Measurements from ENCODE around the gene SH3RF3.

The SH3RF3 gene

DNA sequence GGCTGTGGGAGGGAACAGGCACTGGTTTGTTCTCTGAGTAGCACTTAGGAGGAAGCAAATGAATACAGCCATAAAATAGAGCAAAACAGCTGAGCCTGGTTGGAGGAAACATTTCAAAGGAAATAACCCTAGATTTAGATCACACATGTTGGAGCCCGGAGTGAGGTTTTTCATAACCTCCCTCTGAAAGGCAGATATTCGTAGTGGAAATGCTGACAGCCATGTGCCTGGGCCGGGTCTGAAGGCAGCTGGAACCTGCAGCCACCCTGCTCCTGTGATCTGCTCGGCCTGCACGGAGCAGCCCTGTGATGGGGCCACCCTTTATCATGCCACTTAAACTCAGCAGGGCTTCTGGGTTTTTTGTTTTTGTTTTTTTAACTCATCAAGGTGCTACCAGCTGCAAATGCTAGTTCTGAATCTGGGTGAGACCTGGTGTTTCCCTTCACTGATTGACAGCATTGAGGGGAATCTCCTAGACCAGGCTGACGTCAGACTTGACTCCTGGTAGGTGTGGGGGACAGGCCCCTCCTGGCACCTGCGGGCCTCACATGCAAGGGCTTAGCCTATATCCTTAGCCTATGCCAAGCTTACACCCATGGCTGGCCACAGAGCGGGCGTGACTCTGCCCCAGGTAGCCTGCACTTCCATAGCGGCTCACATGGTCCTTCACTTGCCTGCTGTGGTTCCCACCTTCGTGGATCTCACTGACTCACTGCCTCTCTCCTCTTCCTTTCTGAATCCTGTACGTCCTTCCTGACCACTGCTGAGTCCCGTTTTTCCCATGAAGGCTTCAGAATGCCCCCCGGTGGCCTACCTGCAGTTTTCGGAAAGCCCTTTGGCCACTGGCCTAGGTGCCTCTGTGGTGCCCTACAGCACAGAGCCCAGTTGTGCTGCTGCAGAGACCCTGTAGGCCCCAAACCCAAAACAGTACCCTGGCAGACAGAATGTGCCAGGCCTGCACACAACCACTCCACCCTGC, 267.5 kb downstream of the SH3RF3 start:
- whole genome bisulfite sequencing (ENCODE audit: extremely low coverage, insufficient coverage, insufficient read length), result no CpG with 5 or more reads among the region's 15 CpGs
- Histone ChIP-seq H4K12ac (ENCODE audit: low read depth, low read length) (no peak overlapping the region), H3K27ac (ENCODE audit: low read depth, low read length) (no peak overlapping the region), H3K4ac (ENCODE audit: low read depth, low read length) (no peak overlapping the region), H2AFZ (ENCODE audit: insufficient read depth, low read length, poor library complexity) (no peak overlapping the region), H2BK120ac (ENCODE audit: insufficient read depth, low read length, poor library complexity) (no peak overlapping the region), H2AK5ac (ENCODE audit: low read length) (no peak overlapping the region), H3K27me3 (ENCODE audit: insufficient read depth, low read length) (no peaks in the 10 kb centered on the region), H3K23ac (ENCODE audit: low read length) (no peak overlapping the region), H2BK12ac (ENCODE audit: low read length) (no peak overlapping the region), H3K18ac (ENCODE audit: low read length) (no peak overlapping the region), H4K8ac (ENCODE audit: low read depth, low read length) (no peak overlapping the region), H3K4me2 (ENCODE audit: low read length) (no peak overlapping the region), H3K9me3 (ENCODE audit: insufficient read depth, low read depth, low read length) (peaks cover 5% of the 10 kb centered on the region), H3K9ac (ENCODE audit: low read length) (no peak overlapping the region), H4K91ac (ENCODE audit: low read depth, low read length) (no peak overlapping the region), H3K14ac (ENCODE audit: low read length) (no peak overlapping the region), H2BK5ac (ENCODE audit: low read depth, low read length, poor library complexity) (no peak overlapping the region), H3K4me3 (ENCODE audit: low read depth, low read length) (no peak overlapping the region), H3K79me2 (ENCODE audit: control insufficient read depth, insufficient read depth, low read length, poor library complexity) (no peaks in the 10 kb centered on the region), H3K4me1 (ENCODE audit: control insufficient read depth in 1 of 2, insufficient read depth in 2 of 2, low read length in 2 of 2) (peaks cover 0 to 2% of the 10 kb centered on the region in 2 experiments), H3K79me1 (ENCODE audit: low read length) (no peaks in the 10 kb centered on the region), H3K36me3 (ENCODE audit: control insufficient read depth in 1 of 2, insufficient read depth in 2 of 2, low read length in 2 of 2) (no peaks in the 10 kb centered on the region)
- no peak for DNase-seq

DNA sequence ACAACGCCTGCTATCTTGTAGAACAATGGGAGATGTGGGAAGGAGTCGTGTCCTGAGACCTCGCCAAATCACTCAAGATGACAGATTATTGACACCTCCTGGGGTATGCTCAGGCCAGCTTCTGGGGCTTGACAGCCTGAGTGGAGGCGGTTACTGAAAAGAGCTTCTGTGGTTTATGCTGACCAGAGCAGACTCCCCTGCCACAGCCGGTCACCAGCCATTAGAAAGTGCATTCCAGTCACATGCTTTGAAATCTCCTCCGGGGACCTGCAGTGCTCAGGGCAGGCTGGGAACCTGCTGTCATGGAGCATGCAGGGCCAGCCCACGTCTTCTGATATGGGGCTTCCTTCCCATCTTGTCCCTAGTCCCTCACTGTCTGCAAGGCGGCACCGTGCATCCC, 268.9 kb downstream of the SH3RF3 start:
- peaks cover 0 to 2% of the 10 kb centered on the region in 2 experiments for H3K4me1 ChIP-seq (ENCODE audit: control insufficient read depth in 1 of 2, insufficient read depth in 2 of 2, low read length in 2 of 2)
- H3K79me2 ChIP-seq (ENCODE audit: control insufficient read depth, insufficient read depth, low read length, poor library complexity), result no peaks in the 10 kb centered on the region
- H3K36me3 ChIP-seq (ENCODE audit: control insufficient read depth in 1 of 2, insufficient read depth in 2 of 2, low read length in 2 of 2), result no peaks in the 10 kb centered on the region
- no CpG with 5 or more reads among the region's 9 CpGs for WGBS (ENCODE audit: extremely low coverage, insufficient coverage, insufficient read length)
- H2BK5ac ChIP-seq (ENCODE audit: low read depth, low read length, poor library complexity), result no peak overlapping the region
- DNase-seq, result no peak
- H3K79me1 ChIP-seq (ENCODE audit: low read length), result no peaks in the 10 kb centered on the region
- no peak overlapping the region for H4K91ac ChIP-seq (ENCODE audit: low read depth, low read length)
- H3K4me3 ChIP-seq (ENCODE audit: low read depth, low read length), result no peak overlapping the region
- no peak overlapping the region for H4K8ac ChIP-seq (ENCODE audit: low read depth, low read length)
- H2AFZ ChIP-seq (ENCODE audit: insufficient read depth, low read length, poor library complexity), result no peak overlapping the region
- no peak overlapping the region for H3K4ac ChIP-seq (ENCODE audit: low read depth, low read length)
- H3K9me3 ChIP-seq (ENCODE audit: insufficient read depth, low read depth, low read length), result peaks cover 5% of the 10 kb centered on the region
- no peak overlapping the region for H4K12ac ChIP-seq (ENCODE audit: low read depth, low read length)
- no peak overlapping the region for H3K9ac ChIP-seq (ENCODE audit: low read length)
- H3K18ac ChIP-seq (ENCODE audit: low read length), result no peak overlapping the region
- no peak overlapping the region for H2BK12ac ChIP-seq (ENCODE audit: low read length)
- H3K27ac ChIP-seq (ENCODE audit: low read depth, low read length), result no peak overlapping the region
- no peaks in the 10 kb centered on the region for H3K27me3 ChIP-seq (ENCODE audit: insufficient read depth, low read length)
- no peak overlapping the region for H2AK5ac ChIP-seq (ENCODE audit: low read length)
- no peak overlapping the region for H2BK120ac ChIP-seq (ENCODE audit: insufficient read depth, low read length, poor library complexity)
- H3K4me2 ChIP-seq (ENCODE audit: low read length), result no peak overlapping the region
- no peak overlapping the region for H3K14ac ChIP-seq (ENCODE audit: low read length)
- H3K23ac ChIP-seq (ENCODE audit: low read length), result no peak overlapping the region

DNA sequence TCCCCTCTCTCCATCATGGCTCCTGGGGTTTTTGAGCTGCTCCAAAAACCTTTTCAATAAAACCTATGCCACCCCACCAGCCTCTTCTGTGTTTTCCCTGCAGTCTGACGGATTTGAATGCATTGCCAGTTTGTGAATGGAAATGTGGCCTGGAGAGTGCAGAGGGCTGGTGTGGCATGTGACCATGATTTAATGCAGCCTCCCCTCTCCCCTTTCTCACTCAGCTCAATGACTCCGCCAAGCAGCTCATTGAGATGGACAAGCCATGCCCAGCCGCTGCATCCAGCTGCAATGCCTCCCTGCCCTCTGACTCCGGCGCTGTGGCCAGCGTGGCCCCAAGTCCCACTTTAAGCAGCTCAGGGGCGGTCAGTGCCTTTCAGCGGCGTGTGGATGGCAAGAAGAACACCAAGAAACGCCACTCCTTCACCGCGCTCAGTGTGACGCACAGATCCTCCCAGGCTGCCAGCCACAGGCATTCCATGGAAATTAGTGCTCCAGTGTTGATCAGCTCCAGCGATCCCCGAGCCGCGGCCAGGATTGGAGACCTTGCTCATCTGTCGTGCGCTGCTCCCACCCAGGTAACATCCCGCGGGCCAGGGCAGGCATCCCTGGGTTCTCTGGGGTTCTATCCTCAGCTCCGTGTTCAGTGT, 269.5 kb downstream of the SH3RF3 start:
- Histone ChIP-seq H2BK5ac (ENCODE audit: low read depth, low read length, poor library complexity) (no peak overlapping the region), H3K4ac (ENCODE audit: low read depth, low read length) (no peak overlapping the region), H3K14ac (ENCODE audit: low read length) (no peak overlapping the region), H2AK5ac (ENCODE audit: low read length) (no peak overlapping the region), H4K12ac (ENCODE audit: low read depth, low read length) (no peak overlapping the region), H4K91ac (ENCODE audit: low read depth, low read length) (no peak overlapping the region), H3K27me3 (ENCODE audit: insufficient read depth, low read length) (no peaks in the 10 kb centered on the region), H4K8ac (ENCODE audit: low read depth, low read length) (no peak overlapping the region), H3K27ac (ENCODE audit: low read depth, low read length) (no peak overlapping the region), H3K79me2 (ENCODE audit: control insufficient read depth, insufficient read depth, low read length, poor library complexity) (no peaks in the 10 kb centered on the region), H3K9ac (ENCODE audit: low read length) (no peak overlapping the region), H3K4me3 (ENCODE audit: low read depth, low read length) (no peak overlapping the region), H2AFZ (ENCODE audit: insufficient read depth, low read length, poor library complexity) (no peak overlapping the region), H3K9me3 (ENCODE audit: insufficient read depth, low read depth, low read length) (peaks cover 5% of the 10 kb centered on the region), H3K18ac (ENCODE audit: low read length) (no peak overlapping the region), H3K4me1 (ENCODE audit: control insufficient read depth in 1 of 2, insufficient read depth in 2 of 2, low read length in 2 of 2) (peaks cover 0 to 2% of the 10 kb centered on the region in 2 experiments), H3K79me1 (ENCODE audit: low read length) (no peaks in the 10 kb centered on the region), H2BK12ac (ENCODE audit: low read length) (no peak overlapping the region), H2BK120ac (ENCODE audit: insufficient read depth, low read length, poor library complexity) (no peak overlapping the region), H3K36me3 (ENCODE audit: control insufficient read depth in 1 of 2, insufficient read depth in 2 of 2, low read length in 2 of 2) (no peaks in the 10 kb centered on the region), H3K23ac (ENCODE audit: low read length) (no peak overlapping the region), H3K4me2 (ENCODE audit: low read length) (no peak overlapping the region)
- DNase-seq, result no peak
- WGBS (ENCODE audit: extremely low coverage, insufficient coverage, insufficient read length), result no CpG with 5 or more reads among the region's 22 CpGs

DNA sequence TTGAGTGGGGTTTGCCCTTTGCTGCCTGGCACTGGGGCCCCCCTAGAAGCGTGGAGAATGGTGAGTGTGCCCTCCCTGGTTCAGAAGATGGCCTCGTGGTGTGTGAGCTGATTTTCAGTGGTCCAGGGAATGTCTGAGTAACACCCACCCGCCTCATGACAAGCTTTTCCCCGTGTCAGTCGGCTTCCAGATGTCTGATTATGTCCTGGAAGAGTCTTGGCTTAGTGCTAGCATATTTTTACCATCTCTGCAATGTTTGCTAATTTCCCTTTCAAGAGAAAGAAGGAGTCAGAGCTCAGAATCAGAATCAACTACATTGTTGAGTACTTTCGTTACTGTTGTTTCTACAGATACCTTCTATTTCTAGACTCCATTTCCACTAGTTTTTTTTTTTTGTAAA, 270.1 kb downstream of the SH3RF3 start:
- Histone ChIP-seq H3K27ac (ENCODE audit: low read depth, low read length) (no peak overlapping the region), H3K79me2 (ENCODE audit: control insufficient read depth, insufficient read depth, low read length, poor library complexity) (no peaks in the 10 kb centered on the region), H3K18ac (ENCODE audit: low read length) (no peak overlapping the region), H3K4me2 (ENCODE audit: low read length) (no peak overlapping the region), H2AK5ac (ENCODE audit: low read length) (no peak overlapping the region), H3K4ac (ENCODE audit: low read depth, low read length) (no peak overlapping the region), H3K23ac (ENCODE audit: low read length) (no peak overlapping the region), H2BK12ac (ENCODE audit: low read length) (no peak overlapping the region), H3K79me1 (ENCODE audit: low read length) (no peaks in the 10 kb centered on the region), H4K91ac (ENCODE audit: low read depth, low read length) (no peak overlapping the region), H3K4me3 (ENCODE audit: low read depth, low read length) (no peak overlapping the region), H3K4me1 (ENCODE audit: control insufficient read depth in 1 of 2, insufficient read depth in 2 of 2, low read length in 2 of 2) (peaks cover 0 to 2% of the 10 kb centered on the region in 2 experiments), H2BK120ac (ENCODE audit: insufficient read depth, low read length, poor library complexity) (no peak overlapping the region), H3K27me3 (ENCODE audit: insufficient read depth, low read length) (no peaks in the 10 kb centered on the region), H3K9me3 (ENCODE audit: insufficient read depth, low read depth, low read length) (peaks cover 5% of the 10 kb centered on the region), H4K12ac (ENCODE audit: low read depth, low read length) (no peak overlapping the region), H3K9ac (ENCODE audit: low read length) (no peak overlapping the region), H3K14ac (ENCODE audit: low read length) (no peak overlapping the region), H2BK5ac (ENCODE audit: low read depth, low read length, poor library complexity) (no peak overlapping the region), H2AFZ (ENCODE audit: insufficient read depth, low read length, poor library complexity) (no peak overlapping the region), H3K36me3 (ENCODE audit: control insufficient read depth in 1 of 2, insufficient read depth in 2 of 2, low read length in 2 of 2) (no peaks in the 10 kb centered on the region), H4K8ac (ENCODE audit: low read depth, low read length) (no peak overlapping the region)
- no CpG with 5 or more reads among the region's 6 CpGs for WGBS (ENCODE audit: extremely low coverage, insufficient coverage, insufficient read length)
- no peak for DNase-seq

Measured in trophoblast cell (in vitro differentiated cells and primary cell).